OCI-M1 (cell line): ENCODE measurements around the gene DPP4.

Source experiments
- DNase-seq: peaks from one replicate; lab custom pipeline; 2025; lab: John Stamatoyannopoulos, UW

Gene DPP4

GRCh38 chr2:162018530-162018929, 55.5 kb downstream of the DPP4 start:
- DNase-seq: no peak

- no peak for DNase-seq
Measured at GRCh38 chr2:162017233-162017632, 56.8 kb downstream of the DPP4 start.

GRCh38 chr2:162016080-162016479, 57.9 kb downstream of the DPP4 start:
- DNase-seq: no peak

GRCh38 chr2:162014751-162015150, 59.3 kb downstream of the DPP4 start:
- no peak for DNase-seq

- no peak for DNase-seq
Measured at GRCh38 chr2:162013514-162014475, 60.2 kb downstream of the DPP4 start.

GRCh38 chr2:162012565-162013058, 61.4 kb downstream of the DPP4 start:
- no peak for DNase-seq

- no peak for DNase-seq
Measured at GRCh38 chr2:162011706-162012564, 62.1 kb downstream of the DPP4 start.

GRCh38 chr2:162009543-162009942, 64.5 kb downstream of the DPP4 start:
- no peak for DNase-seq

- peak; percentile 41 for DNase-seq
Measured at GRCh38 chr2:162007447-162008040, 66.5 kb downstream of the DPP4 start.

- DNase-seq: peak; percentile 5
Measured at GRCh38 chr2:162006337-162006736, 67.7 kb downstream of the DPP4 start.

GRCh38 chr2:162004031-162004430, 70.0 kb downstream of the DPP4 start:
- peak; percentile 60 for DNase-seq

GRCh38 chr2:162002623-162003235, 71.3 kb downstream of the DPP4 start:
- DNase-seq: no peak

GRCh38 chr2:162000431-162000830, 73.6 kb downstream of the DPP4 start:
- DNase-seq: no peak

- DNase-seq: no peak
Measured at GRCh38 chr2:161999321-161999720, 74.7 kb downstream of the DPP4 start.

- no peak for DNase-seq
Measured at GRCh38 chr2:161998857-161999256, 75.2 kb downstream of the DPP4 start.

GRCh38 chr2:161997916-161998471, 76.0 kb downstream of the DPP4 start:
- no peak for DNase-seq

GRCh38 chr2:161995553-161996016, 78.4 kb downstream of the DPP4 start:
- DNase-seq: no peak

- DNase-seq: peak; percentile 35
Measured at GRCh38 chr2:161994761-161995520, 79.1 kb downstream of the DPP4 start.

GRCh38 chr2:161992531-161992930, 81.5 kb downstream of the DPP4 start:
- peak; percentile 60 for DNase-seq

- DNase-seq: no peak
Measured at GRCh38 chr2:161991991-161992390, 82.0 kb downstream of the DPP4 start.

GRCh38 chr2:161990741-161991140, 83.3 kb downstream of the DPP4 start:
- DNase-seq: peak; percentile 37
